ENCODE results near the gene PJA1.

- TF ChIP-seq CTCF (IDR thresholded peaks at IDR 0.05; ENCODE audit: low read depth, low read length), result no peak
- TF ChIP-seq EZH2phosphoT487 (IDR thresholded peaks at IDR 0.05; ENCODE audit: low read depth), result no peak
These were observed 34.8 kb downstream of the PJA1 start for GRCh38 chrX:69130439-69130838.
